ENCODE measurements around the gene WFDC10A. TPM values are rescaled to one million over a fixed set of nuclear protein-coding genes. Genes with fewer than 3 reads are reported as not detected.
"Not testable (repeated sequence)": the region's sequence is repeated elsewhere in the genome, so short reads cannot be mapped to it uniquely, and the experiment has no call there.

WFDC10A gene
- total RNA-seq = not detected
- total RNA-seq = 0 reads per million in 2 donors

DNA sequence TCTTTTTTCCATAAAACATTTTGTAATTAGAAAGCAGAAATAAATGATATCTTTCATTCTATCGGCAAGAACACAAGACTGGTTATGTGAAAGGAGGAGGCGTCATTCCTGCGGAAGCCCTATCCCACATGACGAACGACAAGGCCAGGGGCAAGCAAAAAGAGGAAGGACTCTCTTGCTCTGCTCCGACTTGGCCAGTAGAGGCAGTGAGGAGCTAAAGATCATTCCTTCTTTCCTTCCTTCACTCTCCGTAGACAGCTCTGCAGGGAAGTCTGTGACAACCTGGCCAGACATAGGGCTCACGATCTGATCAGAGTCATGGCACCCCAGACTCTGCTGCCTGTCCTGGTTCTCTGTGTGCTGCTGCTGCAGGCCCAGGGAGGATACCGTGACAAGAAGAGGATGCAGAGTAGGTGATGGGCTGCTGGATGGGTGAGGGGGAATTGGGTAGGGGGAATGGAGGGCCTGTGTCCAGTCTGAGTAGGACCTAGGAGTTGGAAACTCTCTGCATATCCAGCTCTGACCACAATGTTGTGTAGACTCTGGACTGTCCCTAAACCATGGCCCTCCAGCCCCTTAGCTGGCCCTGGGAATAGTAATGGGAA, at the start of gene WFDC10A:
WFDC10A (plus strand) TSS at position 244 of the 605 bp plus-strand sequence; CDS start at position 319, 75 bp downstream.
- Mint-ChIP-seq H3K4me3 (no peak within 1 kb of the TSS), H3K27me3 (peaks cover 54% of the 10 kb centered on the region), H3K27ac (no peak within 1 kb of the TSS), H3K4me1 (peaks cover 5% of the 10 kb centered on the region), H3K36me3 (ENCODE audit: low read depth) (no peaks in the 10 kb centered on the region)
- DNase-seq (no peak), ATAC-seq (peak; percentile 76)
- peaks cover 3% of the 10 kb centered on the region for H3K9me3 ChIP-seq (ENCODE audit: control insufficient read depth, low read length, poor library complexity, severe bottlenecking)

DNA sequence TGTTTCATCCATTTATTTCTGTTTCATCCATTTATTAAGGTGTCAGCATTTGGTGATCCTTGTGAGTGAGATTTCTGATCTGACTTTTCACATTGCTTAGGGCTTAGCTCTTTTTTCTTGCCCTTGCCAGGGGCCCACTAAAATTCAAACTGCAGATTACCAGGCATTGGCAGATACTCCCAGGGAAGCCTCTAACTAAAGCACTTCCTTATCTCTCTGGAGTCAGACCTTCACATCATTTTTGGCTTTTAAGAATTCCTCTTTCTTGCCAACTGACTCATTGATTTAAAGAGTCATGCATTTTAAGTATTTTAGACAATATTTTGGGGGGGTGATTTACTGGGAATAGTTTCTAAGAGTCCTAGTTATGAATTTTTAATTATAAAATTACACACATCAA, 47.8 kb upstream of the WFDC10A start:
- ATAC-seq (no peak), DNase-seq (no peak)
- Mint-ChIP-seq H3K4me3 (no peak overlapping the region), H3K27me3 (peaks cover 32% of the 10 kb centered on the region), H3K4me1 (no peaks in the 10 kb centered on the region), H3K27ac (no peak overlapping the region), H3K36me3 (ENCODE audit: low read depth) (no peaks in the 10 kb centered on the region)
- no peaks in the 10 kb centered on the region for H3K9me3 ChIP-seq (ENCODE audit: control insufficient read depth, low read length, poor library complexity, severe bottlenecking)

DNA sequence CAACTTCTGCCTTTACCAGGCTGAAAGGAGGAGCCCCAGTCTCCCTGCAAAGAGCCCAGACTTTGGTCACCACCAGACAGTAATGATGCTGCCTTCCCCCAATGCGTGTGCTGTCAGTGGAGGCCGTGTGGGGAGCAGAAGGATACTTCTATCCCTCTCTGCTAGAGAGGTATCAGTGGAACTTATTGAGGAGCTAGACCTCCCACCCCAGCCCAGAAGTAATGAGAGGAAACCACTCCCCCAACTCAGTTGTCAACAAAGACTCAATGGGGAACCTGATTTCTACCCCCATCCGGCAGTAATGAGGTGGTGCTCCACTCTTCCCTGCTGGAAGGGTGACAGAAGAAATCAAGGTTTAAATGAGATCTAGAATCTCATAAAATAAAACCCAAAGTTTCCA, 46.0 kb upstream of the WFDC10A start:
- Mint-ChIP-seq H3K4me1 (no peaks in the 10 kb centered on the region), H3K27me3 (peaks cover 30% of the 10 kb centered on the region), H3K36me3 (ENCODE audit: low read depth) (no peaks in the 10 kb centered on the region), H3K4me3 (no peak overlapping the region), H3K27ac (no peak overlapping the region)
- no peak for DNase-seq
- no peak for ATAC-seq
- H3K9me3 ChIP-seq (ENCODE audit: control insufficient read depth, low read length, poor library complexity, severe bottlenecking) = no peaks in the 10 kb centered on the region

DNA sequence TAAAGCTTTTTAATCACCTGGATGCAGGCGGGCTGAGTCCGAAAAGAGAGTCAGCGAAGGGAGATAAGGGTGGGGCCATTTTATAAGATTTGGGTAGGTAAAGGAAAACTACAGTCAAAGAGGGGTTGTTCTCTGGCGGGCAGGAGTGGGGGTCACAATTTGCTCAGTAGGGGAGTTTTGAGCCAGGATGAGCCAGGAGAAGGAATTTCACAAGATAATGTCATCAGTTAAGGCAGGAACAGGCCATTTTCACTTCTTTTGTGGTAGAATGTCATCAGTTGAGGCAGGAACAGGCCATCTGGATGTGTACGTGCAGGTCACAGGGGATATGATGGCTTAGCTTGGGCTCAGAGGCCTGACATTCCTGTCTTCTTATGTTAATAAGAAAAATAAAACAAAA, 45.2 kb upstream of the WFDC10A start:
- peaks cover 28% of the 10 kb centered on the region for H3K27me3 Mint-ChIP-seq
- H3K27ac Mint-ChIP-seq; H3K4me3 Mint-ChIP-seq; DNase-seq; ATAC-seq; H3K4me1 Mint-ChIP-seq; H3K36me3 Mint-ChIP-seq (ENCODE audit: low read depth); H3K9me3 ChIP-seq (ENCODE audit: control insufficient read depth, low read length, poor library complexity, severe bottlenecking): not testable (repeated sequence)

GRCh38 chr20:45585986-45586385, 43.6 kb upstream of the WFDC10A start:
- H3K27me3 Mint-ChIP-seq = peaks cover 14% of the 10 kb centered on the region
- H3K9me3 ChIP-seq (ENCODE audit: control insufficient read depth, low read length, poor library complexity, severe bottlenecking); H3K4me1 Mint-ChIP-seq; H3K27ac Mint-ChIP-seq; ATAC-seq; DNase-seq; H3K4me3 Mint-ChIP-seq; H3K36me3 Mint-ChIP-seq (ENCODE audit: low read depth): not testable (repeated sequence)

DNA sequence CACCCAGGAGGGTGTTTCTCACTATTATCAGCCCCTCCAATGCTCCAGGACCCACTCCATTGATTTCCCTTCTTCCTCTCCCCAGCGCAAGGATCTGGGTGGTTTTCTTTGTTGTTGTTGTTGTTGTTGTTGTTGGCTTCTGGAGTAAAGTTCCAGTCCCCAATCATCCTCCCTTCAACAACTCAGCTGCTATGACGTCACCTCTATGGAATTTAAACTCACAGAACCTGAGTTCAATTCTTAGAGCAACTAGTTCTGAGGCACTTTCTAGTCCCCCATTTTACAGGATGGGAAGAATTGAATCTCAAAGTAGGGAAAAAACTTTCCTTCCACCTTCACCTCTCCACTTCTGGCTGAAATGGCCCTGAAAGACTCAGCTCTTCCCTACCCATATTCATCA, 40.7 kb upstream of the WFDC10A start:
- H3K27me3 Mint-ChIP-seq = peaks cover 24% of the 10 kb centered on the region
- no peaks in the 10 kb centered on the region for H3K4me1 Mint-ChIP-seq
- DNase-seq = no peak
- H3K36me3 Mint-ChIP-seq (ENCODE audit: low read depth) = no peaks in the 10 kb centered on the region
- no peak overlapping the region for H3K27ac Mint-ChIP-seq
- no peaks in the 10 kb centered on the region for H3K9me3 ChIP-seq (ENCODE audit: control insufficient read depth, low read length, poor library complexity, severe bottlenecking)
- no peak for ATAC-seq
- no peak overlapping the region for H3K4me3 Mint-ChIP-seq

- H3K9me3 ChIP-seq (ENCODE audit: control insufficient read depth, low read length, poor library complexity, severe bottlenecking) = no peaks in the 10 kb centered on the region
- Mint-ChIP-seq H3K27ac (no peak overlapping the region), H3K27me3 (peaks cover 30% of the 10 kb centered on the region), H3K4me1 (no peaks in the 10 kb centered on the region), H3K36me3 (ENCODE audit: low read depth) (no peaks in the 10 kb centered on the region), H3K4me3 (no peak overlapping the region)
- DNase-seq (no peak), ATAC-seq (no peak)
These were observed 39.8 kb upstream of the WFDC10A start for GRCh38 chr20:45589725-45590124.

DNA sequence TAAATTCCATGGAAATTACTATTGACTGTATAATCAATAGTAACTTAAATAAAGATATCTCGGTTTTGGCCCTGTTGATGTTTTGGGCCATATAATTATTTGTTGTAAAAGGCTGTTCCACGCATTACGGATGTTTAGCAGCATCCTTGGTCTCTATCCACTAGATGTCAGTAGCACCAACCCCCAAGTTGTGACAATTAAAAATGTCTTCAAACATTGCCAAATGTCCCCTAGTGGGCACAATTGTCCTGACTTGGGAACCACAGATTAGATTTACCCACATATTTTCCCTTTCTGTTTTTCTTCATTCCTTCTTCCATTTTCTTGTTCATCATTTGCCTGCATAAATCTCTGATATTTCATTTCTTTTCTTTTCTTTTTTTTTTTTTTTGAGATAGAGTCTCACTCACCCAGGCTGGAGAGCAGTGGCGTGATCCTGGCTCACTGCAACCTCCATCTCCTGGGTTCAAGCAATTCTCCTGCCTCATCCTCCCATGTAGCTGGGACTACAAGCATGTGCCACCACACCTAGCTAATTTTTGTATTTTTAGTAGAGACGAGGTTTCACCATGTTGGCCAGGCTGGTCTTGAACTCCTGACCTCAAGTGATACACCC, 36.9 kb upstream of the WFDC10A start:
- H3K9me3 ChIP-seq (ENCODE audit: control insufficient read depth, low read length, poor library complexity, severe bottlenecking) = no peaks in the 10 kb centered on the region
- H3K4me1 Mint-ChIP-seq = no peaks in the 10 kb centered on the region
- DNase-seq = no peak
- H3K36me3 Mint-ChIP-seq (ENCODE audit: low read depth) = no peaks in the 10 kb centered on the region
- peaks cover 54% of the 10 kb centered on the region for H3K27me3 Mint-ChIP-seq
- peak; percentile 69 for ATAC-seq
- H3K27ac Mint-ChIP-seq = no peak overlapping the region
- no peak overlapping the region for H3K4me3 Mint-ChIP-seq

DNA sequence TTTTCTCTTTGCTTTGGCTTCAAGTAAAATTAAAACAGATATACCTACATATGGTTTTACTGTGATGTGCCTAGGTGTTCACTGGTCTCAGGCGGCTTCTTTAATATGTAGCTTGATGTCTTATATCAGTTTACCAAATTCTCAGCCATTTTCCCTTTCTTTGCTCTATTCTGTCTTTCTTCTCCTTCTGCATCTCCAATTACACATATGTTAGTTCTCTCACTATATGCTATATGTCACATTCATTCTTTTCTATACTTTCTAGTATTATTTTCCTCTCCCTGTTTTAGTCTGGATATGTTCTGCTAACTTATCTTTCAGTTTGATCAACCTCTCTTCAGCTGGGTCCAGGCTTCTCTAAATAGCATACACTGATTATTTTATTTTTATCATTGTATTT, 36.0 kb upstream of the WFDC10A start:
- DNase-seq (no peak), ATAC-seq (no peak)
- Mint-ChIP-seq H3K4me1 (no peaks in the 10 kb centered on the region), H3K27ac (no peak overlapping the region), H3K36me3 (ENCODE audit: low read depth) (no peaks in the 10 kb centered on the region), H3K4me3 (no peak overlapping the region), H3K27me3 (peaks cover 62% of the 10 kb centered on the region)
- no peaks in the 10 kb centered on the region for H3K9me3 ChIP-seq (ENCODE audit: control insufficient read depth, low read length, poor library complexity, severe bottlenecking)

DNA sequence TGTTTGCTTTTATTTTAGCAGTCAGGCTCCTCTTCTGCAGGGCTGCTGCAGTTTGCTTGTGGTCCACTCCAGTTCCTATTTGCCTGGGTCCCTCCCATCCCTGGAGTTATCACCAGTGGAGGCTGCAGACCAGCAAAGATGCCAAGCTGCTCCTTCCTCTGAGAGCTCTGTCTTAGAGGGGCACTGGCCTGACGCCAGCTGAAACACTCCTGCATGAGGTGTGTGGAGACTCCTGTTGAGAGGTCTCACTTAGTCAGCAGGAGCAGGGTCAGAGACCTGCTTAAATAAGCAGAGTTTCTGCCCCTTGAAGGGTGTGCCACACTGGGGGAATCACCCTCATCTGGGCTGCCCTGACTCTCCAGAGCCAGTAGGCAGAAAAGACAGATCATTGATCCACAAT, 34.3 kb upstream of the WFDC10A start:
- Mint-ChIP-seq H3K36me3 (ENCODE audit: low read depth) (no peaks in the 10 kb centered on the region), H3K4me3 (no peak overlapping the region), H3K27ac (no peak overlapping the region), H3K4me1 (no peaks in the 10 kb centered on the region), H3K27me3 (peaks cover 76% of the 10 kb centered on the region)
- no peaks in the 10 kb centered on the region for H3K9me3 ChIP-seq (ENCODE audit: control insufficient read depth, low read length, poor library complexity, severe bottlenecking)
- DNase-seq = no peak
- ATAC-seq = no peak

- no peaks in the 10 kb centered on the region for H3K9me3 ChIP-seq (ENCODE audit: control insufficient read depth, low read length, poor library complexity, severe bottlenecking)
- peaks cover 12% of the 10 kb centered on the region for H3K27me3 Mint-ChIP-seq
- H3K4me3 Mint-ChIP-seq = no peak overlapping the region
- DNase-seq = no peak
- ATAC-seq = no peak
- no peaks in the 10 kb centered on the region for H3K4me1 Mint-ChIP-seq
- H3K36me3 Mint-ChIP-seq (ENCODE audit: low read depth) = no peaks in the 10 kb centered on the region
- no peak overlapping the region for H3K27ac Mint-ChIP-seq
These were observed 21.7 kb upstream of the WFDC10A start for GRCh38 chr20:45607810-45608209.

- ATAC-seq = no peak
- no peaks in the 10 kb centered on the region for H3K9me3 ChIP-seq (ENCODE audit: control insufficient read depth, low read length, poor library complexity, severe bottlenecking)
- H3K36me3 Mint-ChIP-seq (ENCODE audit: low read depth) = no peaks in the 10 kb centered on the region
- H3K4me1 Mint-ChIP-seq = no peaks in the 10 kb centered on the region
- no peak overlapping the region for H3K27ac Mint-ChIP-seq
- H3K27me3 Mint-ChIP-seq = peaks cover 21% of the 10 kb centered on the region
- H3K4me3 Mint-ChIP-seq = no peak overlapping the region
- no peak for DNase-seq
These were observed 18.5 kb upstream of the WFDC10A start for GRCh38 chr20:45611054-45611453.

- H3K4me1 Mint-ChIP-seq = no peaks in the 10 kb centered on the region
- H3K4me3 Mint-ChIP-seq = no peak overlapping the region
- H3K27ac Mint-ChIP-seq = no peak overlapping the region
- no peaks in the 10 kb centered on the region for H3K9me3 ChIP-seq (ENCODE audit: control insufficient read depth, low read length, poor library complexity, severe bottlenecking)
- H3K36me3 Mint-ChIP-seq (ENCODE audit: low read depth) = no peaks in the 10 kb centered on the region
- H3K27me3 Mint-ChIP-seq = peaks cover 21% of the 10 kb centered on the region
- ATAC-seq = no peak
- DNase-seq = no peak
These were observed 17.2 kb upstream of the WFDC10A start for GRCh38 chr20:45612314-45612713.

DNA sequence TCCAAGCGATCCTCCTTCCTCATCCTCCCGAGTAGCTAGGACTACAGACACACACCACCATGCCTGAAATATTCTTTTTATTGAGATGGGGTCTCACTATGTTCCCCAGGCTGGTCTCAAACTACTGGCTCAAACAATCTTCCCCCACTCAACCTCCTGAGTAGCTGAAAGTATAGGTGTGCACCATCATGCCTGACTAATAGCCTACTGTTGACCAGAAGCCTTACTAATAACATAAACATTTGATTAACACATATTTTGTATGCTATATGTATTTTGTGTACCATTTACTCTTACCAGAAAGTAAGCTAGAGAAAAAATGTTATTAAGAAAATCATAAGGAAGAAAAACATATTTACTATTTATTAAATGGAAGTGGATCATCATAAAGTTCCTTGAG, 11.9 kb upstream of the WFDC10A start:
- no peak overlapping the region for H3K4me3 Mint-ChIP-seq
- no peaks in the 10 kb centered on the region for H3K36me3 Mint-ChIP-seq (ENCODE audit: low read depth)
- no peak overlapping the region for H3K27ac Mint-ChIP-seq
- ATAC-seq = no peak
- peaks cover 13% of the 10 kb centered on the region for H3K27me3 Mint-ChIP-seq
- no peaks in the 10 kb centered on the region for H3K9me3 ChIP-seq (ENCODE audit: control insufficient read depth, low read length, poor library complexity, severe bottlenecking)
- no peak for DNase-seq
- H3K4me1 Mint-ChIP-seq = no peaks in the 10 kb centered on the region

Data from T-helper 17 cell (primary cell).